HL-60/S4 treated with retinoic acid at 250 ng/mL for 4 days and 3 days (cell line): Measurements from ENCODE around the gene MATCAP1.

Experiments
- in situ Hi-C: fragments of 300-500 bp; cut with MboI; formaldehyde crosslinking; loops from 2 replicates; pipeline ENCODE4 v1.7.0; 2022; ENCODE audit warnings: low sequenced_read_pairs

The MATCAP1 gene

DNA sequence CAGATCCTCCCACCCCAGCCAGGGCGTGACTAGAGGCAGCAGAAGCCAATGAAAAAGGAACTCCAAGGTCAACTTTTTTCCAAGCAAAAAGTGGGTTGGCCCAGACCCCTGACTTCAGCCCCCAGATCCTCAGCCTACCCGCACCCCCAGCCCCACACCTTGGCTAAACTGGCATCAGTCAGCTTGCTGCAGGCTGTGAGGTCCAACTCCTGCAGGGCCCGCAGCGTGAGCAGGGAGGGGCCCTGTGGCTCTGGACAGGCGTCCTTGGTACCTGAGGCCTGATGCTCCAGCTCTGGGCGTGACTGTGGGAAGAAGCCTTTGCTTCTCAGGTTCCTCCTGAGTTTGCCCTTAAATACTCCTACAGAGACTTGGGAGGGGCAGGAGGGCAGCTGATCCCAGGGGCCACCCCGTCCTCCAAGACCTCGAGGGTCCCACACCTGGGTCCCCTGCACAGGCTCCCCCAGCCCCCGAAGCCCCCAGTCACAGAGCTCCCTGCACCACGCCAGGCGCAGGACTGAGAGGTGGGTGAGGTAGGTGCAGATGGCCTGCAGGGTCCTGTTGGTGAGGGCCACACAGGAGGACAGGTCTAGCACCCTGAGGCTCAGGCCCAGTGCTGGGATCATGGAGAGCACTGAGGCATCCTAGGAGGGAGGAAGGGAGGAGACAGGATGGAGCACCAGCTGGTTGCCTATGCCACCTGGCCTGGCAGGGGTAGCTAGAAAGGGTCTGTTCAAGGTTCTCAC, 24.6 kb upstream of the MATCAP1 start:
- in situ Hi-C loops = no loop called here

DNA sequence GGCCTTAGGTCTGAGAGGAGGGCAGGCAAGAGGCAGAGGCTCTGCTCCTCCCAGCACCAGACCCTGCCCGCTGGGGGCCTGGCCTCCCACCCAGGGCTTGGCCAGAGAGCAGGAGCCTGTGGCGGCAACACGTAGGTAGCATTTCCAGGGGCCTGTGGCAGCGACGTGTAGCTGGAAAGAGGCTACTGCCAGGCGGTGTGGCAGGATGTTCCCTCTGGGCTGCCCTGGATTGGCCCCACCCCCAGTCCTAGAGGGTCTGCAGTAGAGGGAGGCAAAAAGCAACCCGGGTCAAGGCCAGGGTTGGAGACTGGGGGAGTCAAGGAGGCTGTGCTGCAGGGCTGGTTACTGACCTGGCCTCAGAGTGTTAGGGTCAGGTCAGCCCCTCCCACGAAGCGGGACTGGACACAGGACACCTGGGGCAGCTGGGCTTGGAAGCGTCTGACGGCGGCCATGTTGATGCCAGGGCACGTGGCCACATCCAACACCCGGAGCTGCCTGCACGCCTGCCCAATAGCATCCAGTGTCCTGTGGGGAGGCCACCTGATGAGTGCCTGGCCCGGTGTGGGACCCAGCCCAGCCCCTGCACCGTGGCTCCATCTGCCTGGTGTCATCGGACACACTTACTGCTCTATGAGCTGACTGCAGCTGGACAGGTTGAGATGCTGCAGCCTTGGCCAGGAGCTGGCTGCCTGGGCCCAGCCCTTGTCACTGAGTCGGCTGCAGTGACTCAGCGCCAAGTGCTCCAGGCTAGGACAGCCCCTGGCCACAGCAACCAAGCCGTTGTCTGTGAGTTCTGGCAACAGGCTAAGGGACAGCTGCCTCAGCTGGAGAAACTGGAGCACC, 23.7 kb upstream of the MATCAP1 start:
- in situ Hi-C loops = no loop called here

DNA sequence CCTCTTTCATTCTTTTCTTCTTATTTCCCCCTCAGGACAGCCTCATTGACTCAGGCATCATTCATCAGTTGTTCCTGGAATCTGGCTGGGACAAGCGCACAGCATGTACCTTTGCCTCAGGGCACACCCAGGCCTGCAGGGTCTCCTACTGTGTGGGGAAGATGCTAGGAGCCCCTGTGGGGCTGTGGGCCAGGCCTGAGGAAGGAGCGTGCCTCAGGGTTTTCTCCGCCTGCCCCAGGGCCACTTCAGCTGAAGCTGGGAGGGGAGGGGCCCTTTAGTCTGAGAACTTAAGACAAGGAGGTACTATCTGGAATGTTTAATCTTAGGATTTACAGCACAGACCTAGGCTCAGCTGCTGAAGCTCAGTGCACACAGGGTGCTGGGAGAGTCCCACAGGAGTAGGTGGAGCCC, 23.1 kb upstream of the MATCAP1 start:
- in situ Hi-C loops = no loop called here

DNA sequence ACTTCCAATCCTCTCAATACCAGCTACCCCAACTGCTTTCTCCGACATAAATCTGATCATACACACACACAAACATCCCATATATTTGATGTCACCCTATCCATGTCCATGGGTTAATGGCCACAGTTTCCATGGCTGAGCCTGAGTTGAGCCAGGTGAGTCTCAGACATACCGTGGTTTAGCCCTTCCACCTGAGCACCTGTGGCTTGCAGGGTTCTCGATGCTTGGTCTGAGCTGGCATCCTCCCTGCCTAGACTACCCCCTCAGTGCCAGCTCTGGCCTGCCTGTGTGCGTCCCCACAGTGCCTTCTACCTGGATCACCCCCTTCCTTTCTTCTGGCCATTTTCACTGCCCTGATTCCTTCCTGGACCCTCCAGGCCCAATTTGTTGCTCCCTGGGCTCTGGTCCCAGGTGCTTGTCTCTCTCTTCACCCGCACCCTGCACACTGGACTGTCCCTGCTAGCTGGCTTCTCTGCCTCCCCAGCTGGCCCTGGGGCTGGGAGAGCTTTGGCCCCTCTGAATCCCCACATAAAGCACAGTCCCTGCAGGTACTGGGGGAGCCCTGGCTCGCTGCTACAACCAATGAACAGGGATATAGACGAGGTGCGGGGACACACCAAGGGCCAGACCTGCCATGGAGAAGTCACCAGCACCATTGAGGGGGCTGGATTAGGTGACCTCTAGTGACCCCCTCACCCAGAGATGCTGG, 22.5 kb upstream of the MATCAP1 start:
- in situ Hi-C loops = no loop called here

DNA sequence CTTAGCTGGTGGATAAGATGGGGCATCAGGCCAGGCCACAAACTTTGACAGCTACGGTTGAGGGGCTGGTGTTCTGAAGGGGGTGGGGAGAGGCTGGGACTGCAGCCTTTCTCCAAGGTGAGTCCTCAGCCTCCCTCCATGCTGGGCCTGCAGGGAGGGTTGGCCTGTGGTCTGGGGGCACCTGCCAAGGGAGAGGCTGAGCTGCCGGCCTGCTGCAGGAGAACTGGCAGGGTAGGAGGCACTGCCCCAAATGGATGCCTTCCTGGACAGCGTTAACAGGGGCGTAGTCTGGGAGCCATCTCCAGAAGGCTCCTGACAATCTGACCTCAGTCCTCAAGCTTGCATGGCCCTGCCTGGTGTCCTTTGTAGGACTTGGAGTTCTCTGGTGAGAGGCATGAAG, 20.3 kb upstream of the MATCAP1 start:
- in situ Hi-C loops = no loop called here

DNA sequence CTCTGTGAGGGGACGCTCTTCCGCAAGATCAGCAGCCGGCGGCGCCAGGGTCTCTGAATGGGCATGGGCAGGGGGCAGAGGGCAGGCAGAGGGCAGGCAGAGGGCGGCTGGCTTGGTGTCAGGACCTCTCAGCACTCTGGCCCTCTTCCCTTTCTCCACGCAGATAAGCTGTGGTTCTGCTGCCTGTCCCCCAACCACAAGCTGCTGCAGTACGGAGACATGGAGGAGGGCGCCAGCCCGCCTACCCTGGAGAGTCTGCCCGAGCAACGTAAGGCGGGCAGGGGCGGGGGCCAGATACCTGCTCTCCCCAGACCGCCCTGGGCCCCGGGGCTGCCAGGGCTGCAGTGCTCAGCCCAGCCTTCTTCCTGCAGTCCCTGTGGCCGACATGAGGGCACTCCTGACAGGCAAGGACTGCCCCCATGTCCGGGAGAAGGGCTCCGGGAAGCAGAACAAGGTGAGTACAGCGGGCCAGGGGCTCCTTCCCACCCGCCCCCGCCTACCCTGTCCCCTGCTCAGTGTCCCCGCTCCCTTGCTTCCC, 19.3 kb upstream of the MATCAP1 start:
- in situ Hi-C loops = no loop called here

DNA sequence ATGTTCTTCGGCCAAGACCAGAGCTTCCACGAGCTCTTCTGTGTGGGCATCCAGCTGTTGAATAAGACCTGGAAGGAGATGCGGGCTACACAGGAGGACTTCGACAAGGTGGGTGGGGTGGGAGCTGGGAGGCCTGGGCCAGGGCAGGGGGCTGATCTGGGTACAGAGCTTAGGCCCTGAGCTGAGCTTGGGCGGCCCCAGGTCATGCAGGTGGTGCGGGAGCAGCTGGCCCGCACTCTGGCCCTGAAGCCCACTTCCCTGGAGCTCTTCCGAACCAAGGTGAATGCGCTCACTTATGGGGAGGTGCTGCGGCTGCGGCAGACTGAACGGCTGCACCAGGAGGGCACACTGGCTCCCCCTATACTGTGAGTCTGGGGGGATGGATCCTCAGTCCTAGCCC, 18.7 kb upstream of the MATCAP1 start:
- in situ Hi-C loops = no loop called here

DNA sequence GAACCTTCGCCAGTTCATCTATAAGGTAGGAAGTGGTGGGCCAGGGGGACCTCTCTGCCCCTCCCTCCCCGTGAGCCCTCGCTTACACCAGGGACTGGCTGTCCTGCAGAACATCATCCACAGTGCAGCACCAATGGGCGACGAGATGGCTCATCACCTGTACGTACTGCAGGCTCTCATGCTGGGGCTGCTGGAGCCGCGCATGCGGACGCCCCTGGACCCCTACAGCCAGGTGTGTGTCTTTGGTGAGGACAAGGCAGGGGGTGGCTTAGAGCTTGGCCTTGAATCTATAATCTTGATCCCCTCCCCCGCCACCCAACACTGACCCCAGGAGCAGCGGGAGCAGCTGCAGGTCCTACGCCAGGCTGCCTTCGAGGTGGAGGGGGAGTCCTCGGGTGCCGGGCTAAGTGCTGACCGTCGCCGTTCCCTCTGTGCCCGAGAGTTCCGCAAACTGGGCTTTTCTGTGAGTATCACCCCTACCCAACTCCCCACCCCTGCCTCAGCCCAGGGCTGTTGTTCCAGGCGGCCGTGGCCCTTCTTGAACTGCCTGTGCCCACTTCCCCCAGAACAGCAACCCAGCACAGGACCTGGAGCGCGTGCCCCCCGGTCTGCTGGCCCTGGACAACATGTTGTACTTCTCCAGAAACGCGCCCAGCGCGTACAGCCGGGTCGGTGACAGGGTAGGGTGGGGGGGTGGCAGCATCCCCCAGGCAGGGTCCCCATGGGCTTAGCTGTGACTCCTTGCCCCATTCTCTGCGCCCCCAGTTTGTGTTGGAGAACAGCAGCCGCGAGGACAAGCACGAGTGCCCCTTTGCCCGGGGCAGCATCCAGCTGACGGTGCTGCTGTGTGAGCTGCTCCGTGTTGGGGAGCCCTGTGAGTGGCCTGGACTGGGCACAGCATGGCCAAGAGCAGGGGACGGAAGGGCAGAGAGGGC, 17.9 kb upstream of the MATCAP1 start:
- in situ Hi-C loops = no loop called here

DNA sequence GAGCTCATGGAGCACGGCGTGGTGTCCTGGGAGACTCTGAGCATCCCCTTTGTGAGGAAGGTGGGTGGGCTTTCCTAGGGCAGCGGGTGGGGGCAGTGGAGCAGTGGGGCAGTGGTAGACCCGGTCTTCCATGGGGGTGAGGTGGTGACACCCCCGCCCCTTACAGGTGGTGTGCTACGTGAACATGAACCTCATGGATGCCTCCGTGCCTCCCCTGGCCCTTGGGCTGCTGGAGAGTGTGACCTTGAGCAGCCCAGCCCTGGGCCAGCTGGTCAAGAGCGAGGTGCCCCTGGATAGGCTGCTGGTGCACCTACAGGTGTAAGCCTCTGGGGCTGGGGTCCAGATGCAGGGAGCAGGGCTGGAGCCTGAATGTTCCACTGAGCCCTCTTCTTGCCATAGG, 16.7 kb upstream of the MATCAP1 start:
- in situ Hi-C loops = no loop called here

DNA sequence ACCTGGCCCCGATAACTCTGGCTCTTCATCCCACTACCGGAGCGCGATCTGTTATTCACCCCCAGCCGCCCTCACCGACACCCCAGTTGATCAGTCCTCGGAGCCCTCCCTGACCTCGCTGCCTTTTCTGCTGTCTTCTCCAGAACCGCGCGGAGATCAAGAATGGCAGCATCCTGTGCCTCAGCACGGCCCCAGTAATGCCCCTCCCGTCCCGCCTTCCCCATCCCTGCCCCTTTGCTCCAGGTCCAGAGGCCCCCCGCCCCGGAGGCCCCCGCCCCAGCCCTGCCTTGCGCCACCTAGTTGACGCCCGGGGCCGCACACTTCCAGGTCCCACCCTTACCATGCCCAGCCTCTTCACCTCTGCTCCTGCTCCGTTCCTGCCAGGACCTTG, 16.0 kb upstream of the MATCAP1 start:
- in situ Hi-C loops = no loop called here

DNA sequence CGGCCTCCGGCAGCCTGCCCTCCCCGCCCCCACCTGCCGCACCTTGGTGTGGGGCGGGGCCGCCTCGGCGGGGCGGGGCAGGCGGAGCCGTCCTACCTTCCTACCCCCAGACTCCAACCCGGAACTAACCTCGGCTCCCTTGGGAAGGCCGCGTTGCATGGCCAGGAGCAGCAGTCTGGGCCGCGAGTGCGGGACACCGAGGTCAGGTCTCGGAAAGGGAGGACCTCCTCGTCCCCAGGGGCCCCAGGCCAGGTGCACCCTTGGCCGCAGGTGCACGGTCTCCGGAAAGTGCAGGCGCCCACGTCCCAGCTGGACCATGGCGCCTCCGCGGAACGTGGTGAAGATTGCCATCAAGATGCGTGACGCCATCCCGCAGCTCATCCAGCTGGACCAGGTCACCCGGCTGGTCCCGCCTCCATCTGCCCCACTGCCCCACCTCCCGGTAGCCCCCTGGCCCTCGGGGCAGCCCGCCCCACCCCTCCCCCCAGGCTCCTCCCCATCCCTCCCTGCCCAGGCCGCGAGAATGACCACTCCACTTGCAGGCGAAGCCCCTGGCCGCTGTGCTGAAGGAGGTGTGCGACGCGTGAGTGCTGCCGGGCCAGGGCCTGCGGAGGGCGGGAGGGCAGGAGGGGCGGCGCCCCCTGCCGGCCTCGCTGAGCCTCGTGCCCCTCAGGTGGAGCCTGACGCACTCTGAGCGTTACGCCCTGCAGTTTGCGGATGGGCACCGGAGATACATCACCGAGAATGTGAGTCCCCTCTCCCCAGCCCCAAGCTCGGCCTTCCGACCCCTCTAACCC, 15.4 kb upstream of the MATCAP1 start, which contains the start of gene ELMO3:
Gene ELMO3, plus strand, starts transcription at position 121 of the 797 bp plus-strand sequence. Its CDS starts 196 bp downstream, at position 317.
- in situ Hi-C loops = no loop called here

DNA sequence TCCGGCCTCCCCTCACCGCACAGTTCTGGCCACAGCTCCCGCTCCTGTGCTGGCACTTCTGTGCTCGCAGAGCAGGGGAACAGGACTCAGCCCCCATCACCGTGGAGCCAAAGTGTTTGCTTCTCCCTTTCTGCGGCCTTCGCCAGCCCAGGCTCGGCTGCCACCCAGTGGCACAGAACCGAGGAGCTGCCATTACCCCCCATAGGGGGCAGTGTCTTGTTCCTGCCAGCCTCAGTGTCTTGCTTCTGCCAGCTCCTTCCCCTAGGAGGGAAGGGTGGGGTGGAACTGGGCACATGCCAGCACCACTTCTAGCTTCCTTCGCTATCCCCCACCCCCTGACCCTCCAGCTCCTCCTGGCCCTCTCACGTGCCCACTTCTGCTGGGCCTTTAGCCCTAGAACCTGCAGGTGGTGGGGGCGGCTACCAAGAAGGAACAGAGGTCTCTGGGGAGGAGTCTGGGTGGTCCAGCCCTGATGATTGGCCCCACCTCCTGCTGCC, 14.5 kb upstream of the MATCAP1 start:
- in situ Hi-C loops = no loop called here

DNA sequence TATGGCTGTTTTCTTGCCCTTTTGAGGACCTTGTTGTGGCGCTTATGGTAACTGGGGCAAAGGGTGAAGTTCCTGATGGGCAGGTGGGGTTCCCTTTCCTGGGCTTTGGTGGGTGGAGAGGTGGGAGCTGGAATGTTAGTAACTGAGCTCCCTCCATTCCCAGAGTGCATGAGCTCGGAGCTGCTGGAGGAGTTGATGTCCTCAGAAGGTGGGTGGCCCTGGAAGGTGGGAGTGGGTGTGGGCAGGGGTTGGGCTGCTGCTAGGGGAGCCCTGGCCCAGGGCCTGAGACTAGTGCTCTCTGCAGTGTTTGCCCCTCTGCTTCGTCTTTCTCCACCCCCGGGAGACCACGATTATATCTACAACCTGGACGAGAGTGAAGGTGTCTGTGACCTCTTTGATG, 13.9 kb upstream of the MATCAP1 start:
- in situ Hi-C loops = no loop called here

DNA sequence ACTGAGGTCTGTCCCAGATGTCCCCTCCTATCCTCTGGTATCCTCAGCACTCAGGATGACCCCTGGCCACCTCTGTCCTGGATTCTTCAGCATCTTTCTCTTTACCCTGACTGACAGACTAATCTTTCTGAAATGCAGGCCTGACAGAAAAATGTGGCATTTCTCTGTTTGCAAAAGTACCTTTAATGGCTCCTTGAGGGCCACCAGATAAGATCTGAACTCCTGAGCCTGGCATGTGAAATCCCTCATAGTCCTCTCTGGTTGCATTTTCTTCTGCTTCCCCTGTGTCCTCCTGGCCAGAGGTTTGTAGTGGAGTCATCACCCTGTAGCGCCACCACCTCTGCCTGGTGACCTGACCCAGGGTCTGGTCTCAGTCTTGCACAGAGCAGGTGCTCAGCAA, 13.1 kb upstream of the MATCAP1 start:
- in situ Hi-C loops = no loop called here

DNA sequence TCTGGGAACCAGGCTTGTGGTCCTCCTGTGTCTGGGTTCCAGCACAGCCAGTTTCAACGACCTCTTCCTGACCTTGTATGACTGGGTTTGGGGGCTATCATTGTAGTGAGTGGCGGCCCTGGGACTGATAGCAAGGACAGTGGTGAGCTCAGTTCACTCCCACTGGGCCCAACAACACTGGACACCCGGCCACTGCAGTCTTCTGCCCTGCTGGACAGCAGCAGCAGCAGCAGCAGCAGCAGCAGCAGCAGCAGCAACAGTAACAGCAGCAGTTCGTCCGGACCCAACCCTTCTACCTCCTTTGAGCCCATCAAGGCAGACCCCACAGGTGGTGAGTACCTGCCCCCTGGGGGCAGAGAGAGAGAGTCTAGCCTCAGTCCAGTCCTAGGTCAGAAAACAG, 11.9 kb upstream of the MATCAP1 start:
- in situ Hi-C loops = no loop called here

DNA sequence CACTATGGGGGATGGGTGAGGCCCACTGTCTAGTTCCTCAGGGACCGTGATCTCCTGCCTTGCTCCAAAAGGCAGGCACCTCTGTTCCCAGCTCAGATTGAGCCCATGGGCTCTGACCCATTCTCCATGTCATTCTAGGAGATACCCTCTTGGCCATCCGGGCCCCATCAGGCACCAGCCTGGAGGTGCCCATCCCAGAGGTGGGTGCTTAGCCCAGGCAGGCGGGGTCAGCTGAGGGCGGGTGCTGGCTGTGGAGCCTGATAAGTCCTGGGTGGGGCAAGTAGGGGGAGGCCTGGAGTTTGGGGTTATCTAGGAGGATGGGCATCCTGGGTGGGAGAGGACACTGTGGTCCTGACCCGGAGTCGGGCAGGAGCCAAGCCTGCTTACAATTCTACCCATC, 10.5 kb upstream of the MATCAP1 start:
- in situ Hi-C loops = no loop called here

DNA sequence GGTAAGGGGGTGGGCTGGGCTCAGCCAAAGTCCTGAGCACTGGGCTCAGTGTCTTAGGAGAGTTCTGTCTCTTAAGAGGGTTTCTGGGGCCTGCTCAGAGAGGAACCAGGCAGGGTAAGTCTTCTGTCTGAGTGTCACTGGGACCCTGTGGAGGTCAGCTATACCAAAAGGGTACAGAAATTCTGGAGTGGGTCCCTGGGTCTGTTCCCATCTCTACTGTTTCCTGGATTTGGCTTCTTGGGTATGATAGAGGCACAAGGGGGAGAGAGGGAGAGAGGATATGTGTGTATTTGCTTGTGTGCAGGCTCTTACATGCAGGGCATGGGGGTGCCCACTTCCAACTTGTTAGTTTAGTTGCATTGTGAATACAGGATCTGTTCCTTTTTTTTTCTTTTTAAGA, 9.8 kb upstream of the MATCAP1 start:
- in situ Hi-C loops = no loop called here

DNA sequence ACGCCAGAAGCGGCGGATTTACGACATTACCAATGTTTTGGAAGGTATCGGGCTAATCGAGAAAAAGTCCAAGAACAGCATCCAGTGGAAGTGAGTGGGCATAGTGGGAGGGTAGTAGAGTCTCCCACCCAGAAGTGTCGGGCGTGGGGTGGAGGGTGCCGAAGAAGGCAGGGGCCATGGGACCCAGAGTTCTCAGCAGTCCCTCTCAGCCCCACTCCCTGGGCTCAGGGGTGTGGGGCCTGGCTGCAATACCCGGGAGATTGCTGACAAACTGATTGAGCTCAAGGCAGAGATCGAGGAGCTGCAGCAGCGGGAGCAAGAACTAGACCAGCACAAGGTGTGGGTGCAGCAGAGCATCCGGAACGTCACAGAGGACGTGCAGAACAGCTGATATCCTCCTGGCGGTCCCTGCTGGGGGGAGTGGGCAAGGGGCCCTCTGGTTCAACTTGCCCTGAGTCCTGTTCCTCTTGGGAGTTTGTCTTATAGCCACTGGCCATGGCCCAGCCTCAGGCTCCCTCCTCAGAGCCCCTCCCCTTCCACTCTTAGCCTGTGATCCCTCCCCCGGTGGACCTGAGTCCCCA, 9.1 kb upstream of the MATCAP1 start:
- in situ Hi-C loops = no loop called here
